K562 (cell line): Measurements from ENCODE around the gene RPE65.

ENCODE experiments used
- BRF1 ChIP-seq: IDR thresholded peaks from 3 replicates; pipeline ENCODE4 v1.6.1; 2011; ENCODE audit warnings: borderline replicate concordance, mild to moderate bottlenecking; ENCODE audit not compliant: insufficient read length; ENCODE audit errors: extremely low read depth
- CAMTA2 ChIP-seq: fragments of 250-450 bp; sonication (Bioruptor Pico); conservative IDR thresholded peaks from 2 replicates; pipeline ENCODE4 v1.5.1; 2022
- CHCHD3 ChIP-seq: fragments of 250-450 bp; sonication (Bioruptor Pico); IDR thresholded peaks from 2 replicates; pipeline ENCODE4 v2.1.2; 2022; ENCODE audit warnings: mild to moderate bottlenecking
- CTCF ChIP-seq, 3 experiments: IDR thresholded peaks in 2 of 3; conservative IDR thresholded peaks in 1 of 3; 2 replicates each; pipeline ENCODE4 v1.5.1; 2011 to 2012; ENCODE audit warnings: low read length in 3 of 3, mild to moderate bottlenecking in 3 of 3, control low read depth in 2 of 3, improper control_type of control experiment in 1 of 3, inconsistent platforms in 1 of 3, low read depth in 1 of 3, mixed read lengths in 1 of 3, moderate library complexity in 1 of 3; ENCODE audit not compliant: insufficient read depth in 2 of 3
- IRF2 ChIP-seq: sonication (generic); formaldehyde crosslinking; IDR thresholded peaks from 2 replicates; pipeline ENCODE4 v1.8.1; 2022; ENCODE audit warnings: mild to moderate bottlenecking, missing genetic modification reagents
- MAFK ChIP-seq: IDR thresholded peaks from 2 replicates; pipeline ENCODE4 v1.6.1; 2011; ENCODE audit warnings: low read length, improper control_type of control experiment
- MAX ChIP-seq: sonication (generic); formaldehyde crosslinking; IDR thresholded peaks from 2 replicates; pipeline ENCODE4 v1.9.0; 2022; ENCODE audit warnings: mild to moderate bottlenecking, missing genetic modification reagents
- NFYB ChIP-seq: IDR thresholded peaks from 2 replicates; pipeline ENCODE4 v1.6.1; 2011; ENCODE audit warnings: mild to moderate bottlenecking, moderate library complexity; ENCODE audit not compliant: insufficient read length; ENCODE audit errors: extremely low read depth
- RBFOX2 ChIP-seq: fragments of 200-400 bp; formaldehyde crosslinking; IDR thresholded peaks from 2 replicates; pipeline ENCODE4 v1.6.1; 2017; ENCODE audit warnings: low read depth, mild to moderate bottlenecking, low read length, moderate library complexity
- RFX5 ChIP-seq: IDR thresholded peaks from 2 replicates; pipeline ENCODE4 v1.6.1; 2011; ENCODE audit warnings: low read depth, mild to moderate bottlenecking, improper control_type of control experiment, low read length
- ZNF644 ChIP-seq: fragments of 200-800 bp; sonication (Bioruptor generic); IDR thresholded peaks from 2 replicates; pipeline ENCODE4 v1.6.1; 2016; ENCODE audit warnings: low read depth, missing genetic modification characterization, missing compliant biosample characterization

- no peak for TF ChIP-seq NFYB
- TF ChIP-seq CTCF (IDR thresholded peaks at IDR 0.05 in 2 of 3, conservative IDR thresholded peaks at IDR 0.05 in 1 of 3; ENCODE audit: insufficient read depth in 2 of 3, low read depth in 1 of 3, low read length in 3 of 3) = no peak
- TF ChIP-seq IRF2 (CRISPR knock-in tag) = no peak
- no peak for TF ChIP-seq CAMTA2
- TF ChIP-seq BRF1 = no peak
- no peak for TF ChIP-seq ZNF644 (tag)
- no peak for TF ChIP-seq CHCHD3 (CRISPR knock-in tag)
- no peak for TF ChIP-seq MAX (CRISPR knock-in tag)
- no peak for TF ChIP-seq RBFOX2
- TF ChIP-seq MAFK = no peak
- TF ChIP-seq RFX5 = no peak
Observed at GRCh38 chr1:68442006-68442405, 7.7 kb downstream of the RPE65 start.
